GM23338 (cell line): ENCODE measurements around the gene UBE2A. TPM values are rescaled to one million over a fixed set of nuclear protein-coding genes. Genes with fewer than 3 reads are reported as not detected.

Source experiments
- ATAC-seq: fragments of 200-7000 bp; cut with Tn5 transposase; 3 replicates; pipeline ENCODE4 v1.9.1; 2020
- DNase-seq: peaks from one replicate; pipeline ENCODE4 v3.0.0-alpha.2; 2015; ENCODE audit warnings: low spot score
- H2AFZ ChIP-seq: fragments of 200-600 bp; sonication (generic); 2 replicates; pipeline ENCODE4 v1.8.0; 2016; ENCODE audit warnings: antibody characterized with exemption, mild to moderate bottlenecking, moderate library complexity
- H3F3A ChIP-seq: fragments of 200-600 bp; sonication (generic); replicated peaks from 2 replicates; pipeline ENCODE4 v1.8.0; 2017; ENCODE audit warnings: antibody characterized with exemption, mixed run types, low read depth
- H3K27ac ChIP-seq: fragments of 200-600 bp; sonication (generic); 2 replicates; pipeline ENCODE4 v1.6.1; 2016; ENCODE audit warnings: low read depth
- H3K27me3 ChIP-seq: fragments of 200-600 bp; sonication (generic); 2 replicates; pipeline ENCODE4 v1.8.0; 2016; ENCODE audit warnings: mild to moderate bottlenecking, mixed run types, moderate library complexity; ENCODE audit not compliant: insufficient read depth
- H3K36me3 ChIP-seq: fragments of 200-600 bp; sonication (generic); 2 replicates; pipeline ENCODE4 v1.8.0; 2016; ENCODE audit warnings: mild to moderate bottlenecking; ENCODE audit not compliant: insufficient read depth
- H3K4me1 ChIP-seq: fragments of 200-600 bp; sonication (generic); 2 replicates; pipeline ENCODE4 v1.8.0; 2016; ENCODE audit warnings: mild to moderate bottlenecking, moderate library complexity; ENCODE audit not compliant: insufficient read depth
- H3K4me2 ChIP-seq: fragments of 200-600 bp; sonication (generic); 2 replicates; pipeline ENCODE4 v1.7.1; 2017; ENCODE audit warnings: mixed run types
- H3K4me3 ChIP-seq: fragments of 200-600 bp; sonication (generic); 2 replicates; pipeline ENCODE4 v1.6.1; 2016; ENCODE audit warnings: mixed run types
- H3K79me2 ChIP-seq: fragments of 200-600 bp; sonication (generic); replicated peaks from 2 replicates; pipeline ENCODE4 v1.8.0; 2017; ENCODE audit warnings: mild to moderate bottlenecking; ENCODE audit not compliant: insufficient read depth
- H3K9me2 ChIP-seq: fragments of 200-600 bp; sonication (generic); 2 replicates; pipeline ENCODE4 v1.8.0; 2017; ENCODE audit not compliant: insufficient read depth
- H4K20me1 ChIP-seq: fragments of 200-600 bp; sonication (generic); replicated peaks from 2 replicates; pipeline ENCODE4 v1.8.0; 2017; ENCODE audit warnings: mild to moderate bottlenecking; ENCODE audit not compliant: insufficient read depth
- H3K27ac Mint-ChIP-seq: 2 replicates; pipeline ENCODE4 v1.8.0; 2020; ENCODE audit warnings: inconsistent platforms, mild to moderate bottlenecking, moderate library complexity, mixed read lengths
- H3K27me3 Mint-ChIP-seq: 3 replicates; pipeline ENCODE4 v1.8.0; 2022; ENCODE audit warnings: low read depth, mild to moderate bottlenecking, moderate library complexity, mixed read lengths, inconsistent platforms; ENCODE audit not compliant: insufficient read depth, poor library complexity
- H3K36me3 Mint-ChIP-seq: 3 replicates; pipeline ENCODE4 v1.8.0; 2021; ENCODE audit warnings: low read depth, mild to moderate bottlenecking, inconsistent platforms, moderate library complexity, mixed read lengths
- H3K4me1 Mint-ChIP-seq: 3 replicates; pipeline ENCODE4 v1.8.0; 2020; ENCODE audit warnings: mild to moderate bottlenecking, inconsistent platforms, mixed read lengths
- H3K4me3 Mint-ChIP-seq: 3 replicates; pipeline ENCODE4 v1.8.0; 2021; ENCODE audit warnings: moderate library complexity, mild to moderate bottlenecking, inconsistent platforms, mixed read lengths
- H3K9me3 Mint-ChIP-seq: 3 replicates; pipeline ENCODE4 v1.8.0; 2020; ENCODE audit warnings: moderate library complexity, mild to moderate bottlenecking, inconsistent platforms, mixed read lengths
- CREB1 ChIP-seq: fragments of 250-450 bp; sonication (Bioruptor Pico); IDR thresholded peaks from 2 replicates; pipeline ENCODE4 v1.5.0; 2020; ENCODE audit warnings: low read depth, mild to moderate bottlenecking, moderate library complexity
- CTCF ChIP-seq, 2 experiments: fragments of 200-600 bp in 1 of 2; sonication (generic) in 1 of 2; conservative IDR thresholded peaks; 2 replicates each; pipeline versions ENCODE4 v1.5.1 to v1.6.1; 2016 to 2017; ENCODE audit warnings: antibody characterized with exemption in 2 of 2, low read depth in 2 of 2, mild to moderate bottlenecking in 2 of 2, moderate library complexity in 1 of 2
- EZH2 ChIP-seq: fragments of 200-600 bp; sonication (generic); IDR thresholded peaks from one replicate; pipeline ENCODE4 v1.8.0; 2017; ENCODE audit warnings: antibody characterized with exemption, mild to moderate bottlenecking, low read depth; ENCODE audit not compliant: unreplicated experiment
- EZH2phosphoT487 ChIP-seq: fragments of 200-600 bp; sonication (generic); IDR thresholded peaks from one replicate; pipeline ENCODE4 v1.8.1; 2018; ENCODE audit warnings: antibody characterized with exemption; ENCODE audit not compliant: unreplicated experiment
- JUNB ChIP-seq: IDR thresholded peaks from one replicate; pipeline ENCODE4 v1.6.1; 2016; ENCODE audit warnings: antibody characterized with exemption; ENCODE audit not compliant: unreplicated experiment
- NANOG ChIP-seq: IDR thresholded peaks from 2 replicates; pipeline ENCODE4 v1.6.1; 2016; ENCODE audit warnings: antibody characterized with exemption, borderline replicate concordance
- POLR2AphosphoS5 ChIP-seq: IDR thresholded peaks from 2 replicates; pipeline ENCODE4 v1.6.1; 2016; ENCODE audit warnings: antibody characterized with exemption, low read depth
- STAT1 ChIP-seq: IDR thresholded peaks from one replicate; pipeline ENCODE4 v1.6.1; 2016; ENCODE audit warnings: antibody characterized with exemption; ENCODE audit not compliant: unreplicated experiment
- ZNF114 ChIP-seq: fragments of 250-450 bp; sonication (Bioruptor Pico); IDR thresholded peaks from 2 replicates; pipeline ENCODE4 v1.5.0; 2020; ENCODE audit warnings: mild to moderate bottlenecking, moderate library complexity
- ZNF331 ChIP-seq: fragments of 250-450 bp; sonication (Bioruptor Pico); IDR thresholded peaks from 2 replicates; pipeline ENCODE4 v1.5.0; 2020; ENCODE audit warnings: low read depth, mild to moderate bottlenecking, moderate library complexity
- polyA plus RNA-seq: library from polyadenylated mRNA; unstranded; fragments of >200 nt; fragmentation: Nextera tagmentation; extraction: Ambion mirVana; gene quantifications from 2 replicates; pipeline ENCODE4 v1.2.1, GENCODE V29; 2016
- total RNA-seq: library from RNA; depleted of rRNA; stranded (reverse); fragments of >200 nt; shearing (Covaris generic); gene quantifications from 2 replicates; pipeline ENCODE4 v1.2.3, GENCODE V29; 2014
- TF ChIP-seq, protein P1 (sequence below): IDR thresholded peaks from one replicate; pipeline ENCODE4 v1.6.1; 2018; ENCODE audit warnings: antibody characterized with exemption; ENCODE audit not compliant: unreplicated experiment
- TF ChIP-seq, protein P2 (sequence below): IDR thresholded peaks from 2 replicates; pipeline ENCODE4 v1.6.1; 2016; ENCODE audit warnings: antibody characterized with exemption

UBE2A gene
- total and polyA plus RNA-seq, 2 experiments from 2014 or later: 38.6 to 75.9 TPM

DNA sequence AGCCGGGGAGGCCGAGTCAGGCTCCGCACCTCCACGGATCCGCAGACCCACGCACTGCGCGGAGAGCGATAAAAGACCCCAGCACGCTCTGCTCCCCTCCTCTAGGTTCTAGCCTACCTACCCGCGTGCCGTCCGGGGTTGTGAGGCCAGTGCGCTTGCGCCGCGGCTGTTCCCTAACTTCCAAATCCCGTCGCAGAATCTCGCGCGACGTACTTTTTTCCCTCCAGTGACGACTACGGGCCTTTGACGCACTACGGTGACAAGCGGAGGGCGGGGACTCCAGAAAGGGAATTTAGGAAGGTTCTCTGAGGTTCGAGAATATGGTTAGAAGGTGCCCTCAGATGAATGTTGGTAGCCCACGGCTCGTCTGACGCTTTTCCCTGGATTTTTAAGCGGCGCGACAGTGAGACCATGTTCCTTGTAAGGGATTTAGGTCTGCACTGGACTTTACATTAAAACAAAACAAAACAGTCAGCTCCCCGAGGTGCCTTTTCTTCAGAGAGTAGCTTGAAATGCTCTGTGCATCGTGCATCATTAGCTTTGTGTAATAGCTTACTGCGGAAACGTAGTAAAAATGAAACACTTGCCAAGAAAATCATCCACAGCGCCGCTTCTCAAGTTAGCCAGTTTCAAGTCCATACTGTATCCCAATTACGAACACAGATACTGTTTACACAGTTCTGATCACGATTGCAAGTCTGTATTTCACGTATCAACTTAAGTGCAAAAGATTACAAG is 32.1 kb downstream of the UBE2A start, which contains the start of gene NKRF:
NKRF (minus strand) TSS at position 145 of the 738 bp plus-strand sequence.
- Histone ChIP-seq H3K4me1 (no peaks in the 10 kb centered on the region), H4K20me1 (no peaks in the 10 kb centered on the region; the same call in 1 of the 2 replicates), H3K4me3 (peak within 1 kb of the TSS; percentile 61), H2AFZ (peak within 1 kb of the TSS; percentile 78; the same call in 1 of the 2 replicates), H3K27ac (no peak within 1 kb of the TSS), H3K79me2 (peaks cover 19% of the 10 kb centered on the region), H3K9me2 (no peaks in the 10 kb centered on the region), H3F3A (no peaks in the 10 kb centered on the region), H3K36me3 (no peaks in the 10 kb centered on the region), H3K4me2 (peak within 1 kb of the TSS; percentile 81), H3K27me3 (peaks cover 46% of the 10 kb centered on the region)
- peaks cover 13% of the 10 kb centered on the region for H3K4me1 Mint-ChIP-seq
- DNase-seq (peak; percentile 90), ATAC-seq (peak; percentile 81)
- H3K27ac Mint-ChIP-seq: peak within 1 kb of the TSS; percentile 86
- H3K27me3 Mint-ChIP-seq: peaks cover 14% of the 10 kb centered on the region
- peak; percentile 80 for TF ChIP-seq CREB1
- peak; percentile 79 for TF ChIP-seq POLR2AphosphoS5
- TF ChIP-seq EZH2phosphoT487: no peak
- H3K9me3 Mint-ChIP-seq: no peaks in the 10 kb centered on the region; the same call in 2 of the 3 replicates
- H3K36me3 Mint-ChIP-seq: peaks cover 2% of the 10 kb centered on the region; the same call in 1 of the 3 replicates
- H3K4me3 Mint-ChIP-seq: peak within 1 kb of the TSS; percentile 88

DNA sequence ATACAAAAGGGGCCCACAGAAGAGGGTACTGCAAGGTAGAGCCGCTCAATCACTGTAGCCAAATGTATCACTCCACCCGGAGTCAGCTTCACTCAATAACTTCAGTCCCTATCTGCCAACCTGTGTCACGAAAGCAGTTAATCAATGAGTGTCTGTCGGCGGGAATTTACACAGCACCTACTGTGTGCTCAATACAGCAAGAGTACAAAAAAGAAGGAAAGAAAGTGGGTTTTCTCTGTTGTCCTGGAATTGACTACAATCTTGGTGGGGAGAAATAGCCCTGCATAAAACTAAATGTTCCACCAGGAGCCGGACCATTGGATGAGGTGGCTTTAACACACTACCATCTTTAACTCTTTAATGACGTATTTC is 32.6 kb downstream of the UBE2A start:
- peak overlapping the region; percentile 81 for H3K4me2 ChIP-seq
- no peaks in the 10 kb centered on the region for H3K9me2 ChIP-seq
- Mint-ChIP-seq H3K9me3 (no peaks in the 10 kb centered on the region; the same call in 2 of the 3 replicates), H3K4me3 (peak overlapping the region; percentile 84), H3K27me3 (peaks cover 14% of the 10 kb centered on the region), H3K36me3 (peaks cover 2% of the 10 kb centered on the region; the same call in 1 of the 3 replicates), H3K4me1 (peaks cover 13% of the 10 kb centered on the region), H3K27ac (no peak overlapping the region)
- peak overlapping the region; percentile 78; the same call in 1 of the 2 replicates for H2AFZ ChIP-seq
- H3K36me3 ChIP-seq: no peaks in the 10 kb centered on the region
- peak overlapping the region; percentile 61 for H3K4me3 ChIP-seq
- H4K20me1 ChIP-seq: no peaks in the 10 kb centered on the region; the same call in 1 of the 2 replicates
- H3K27ac ChIP-seq: no peak overlapping the region
- peaks cover 16% of the 10 kb centered on the region for H3K79me2 ChIP-seq
- no peaks in the 10 kb centered on the region for H3K4me1 ChIP-seq
- no peaks in the 10 kb centered on the region for H3F3A ChIP-seq
- ATAC-seq: no peak
- peaks cover 46% of the 10 kb centered on the region for H3K27me3 ChIP-seq
- no peak for DNase-seq
- no peak for TF ChIP-seq POLR2AphosphoS5
- TF ChIP-seq STAT1: no peak
- TF ChIP-seq ZNF331 (CRISPR knock-in tag): no peak
- TF ChIP-seq CTCF (conservative IDR thresholded peaks at IDR 0.05; ENCODE audit: low read depth in 2 of 2): no peak
- TF ChIP-seq, protein P1, sequence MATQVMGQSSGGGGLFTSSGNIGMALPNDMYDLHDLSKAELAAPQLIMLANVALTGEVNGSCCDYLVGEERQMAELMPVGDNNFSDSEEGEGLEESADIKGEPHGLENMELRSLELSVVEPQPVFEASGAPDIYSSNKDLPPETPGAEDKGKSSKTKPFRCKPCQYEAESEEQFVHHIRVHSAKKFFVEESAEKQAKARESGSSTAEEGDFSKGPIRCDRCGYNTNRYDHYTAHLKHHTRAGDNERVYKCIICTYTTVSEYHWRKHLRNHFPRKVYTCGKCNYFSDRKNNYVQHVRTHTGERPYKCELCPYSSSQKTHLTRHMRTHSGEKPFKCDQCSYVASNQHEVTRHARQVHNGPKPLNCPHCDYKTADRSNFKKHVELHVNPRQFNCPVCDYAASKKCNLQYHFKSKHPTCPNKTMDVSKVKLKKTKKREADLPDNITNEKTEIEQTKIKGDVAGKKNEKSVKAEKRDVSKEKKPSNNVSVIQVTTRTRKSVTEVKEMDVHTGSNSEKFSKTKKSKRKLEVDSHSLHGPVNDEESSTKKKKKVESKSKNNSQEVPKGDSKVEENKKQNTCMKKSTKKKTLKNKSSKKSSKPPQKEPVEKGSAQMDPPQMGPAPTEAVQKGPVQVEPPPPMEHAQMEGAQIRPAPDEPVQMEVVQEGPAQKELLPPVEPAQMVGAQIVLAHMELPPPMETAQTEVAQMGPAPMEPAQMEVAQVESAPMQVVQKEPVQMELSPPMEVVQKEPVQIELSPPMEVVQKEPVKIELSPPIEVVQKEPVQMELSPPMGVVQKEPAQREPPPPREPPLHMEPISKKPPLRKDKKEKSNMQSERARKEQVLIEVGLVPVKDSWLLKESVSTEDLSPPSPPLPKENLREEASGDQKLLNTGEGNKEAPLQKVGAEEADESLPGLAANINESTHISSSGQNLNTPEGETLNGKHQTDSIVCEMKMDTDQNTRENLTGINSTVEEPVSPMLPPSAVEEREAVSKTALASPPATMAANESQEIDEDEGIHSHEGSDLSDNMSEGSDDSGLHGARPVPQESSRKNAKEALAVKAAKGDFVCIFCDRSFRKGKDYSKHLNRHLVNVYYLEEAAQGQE: no peak
- TF ChIP-seq EZH2phosphoT487: no peak
- TF ChIP-seq, protein P2, sequence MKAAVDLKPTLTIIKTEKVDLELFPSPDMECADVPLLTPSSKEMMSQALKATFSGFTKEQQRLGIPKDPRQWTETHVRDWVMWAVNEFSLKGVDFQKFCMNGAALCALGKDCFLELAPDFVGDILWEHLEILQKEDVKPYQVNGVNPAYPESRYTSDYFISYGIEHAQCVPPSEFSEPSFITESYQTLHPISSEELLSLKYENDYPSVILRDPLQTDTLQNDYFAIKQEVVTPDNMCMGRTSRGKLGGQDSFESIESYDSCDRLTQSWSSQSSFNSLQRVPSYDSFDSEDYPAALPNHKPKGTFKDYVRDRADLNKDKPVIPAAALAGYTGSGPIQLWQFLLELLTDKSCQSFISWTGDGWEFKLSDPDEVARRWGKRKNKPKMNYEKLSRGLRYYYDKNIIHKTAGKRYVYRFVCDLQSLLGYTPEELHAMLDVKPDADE: no peak
- no peak for TF ChIP-seq EZH2
- TF ChIP-seq CREB1: no peak
- TF ChIP-seq ZNF114 (CRISPR knock-in tag): no peak
- no peak for TF ChIP-seq JUNB
- TF ChIP-seq NANOG: no peak
